Measurements from ENCODE around the gene WNK2.

WNK2 gene

GRCh38 chr9:93164085-93164484, 19.9 kb upstream of the WNK2 start:
- DNase-seq = no peak

GRCh38 chr9:93166699-93167098, 17.2 kb upstream of the WNK2 start:
- no peak for DNase-seq

- no peak for DNase-seq
These were observed 16.8 kb upstream of the WNK2 start for GRCh38 chr9:93167185-93167584.

- DNase-seq = no peak
These were observed 16.1 kb upstream of the WNK2 start for GRCh38 chr9:93167838-93168237.

- DNase-seq = no peak
These were observed 15.4 kb upstream of the WNK2 start for GRCh38 chr9:93168581-93168980.

- DNase-seq = no peak
These were observed 14.5 kb upstream of the WNK2 start for GRCh38 chr9:93169444-93169843.

- no peak for DNase-seq
These were observed 13.4 kb upstream of the WNK2 start for GRCh38 chr9:93170571-93170970.

- no peak for DNase-seq
These were observed 12.5 kb upstream of the WNK2 start for GRCh38 chr9:93171261-93171990.

- DNase-seq = no peak
These were observed 11.1 kb upstream of the WNK2 start for GRCh38 chr9:93172666-93173364.

- DNase-seq = no peak
These were observed 10.4 kb upstream of the WNK2 start for GRCh38 chr9:93173365-93174051.

GRCh38 chr9:93174976-93175375, 9.0 kb upstream of the WNK2 start:
- no peak for DNase-seq

- no peak for DNase-seq
These were observed 6.3 kb upstream of the WNK2 start for GRCh38 chr9:93177676-93178075.

- DNase-seq = no peak
These were observed 4.8 kb upstream of the WNK2 start for GRCh38 chr9:93178851-93179786.

GRCh38 chr9:93180938-93181337, 3.0 kb upstream of the WNK2 start:
- DNase-seq = no peak

- DNase-seq = no peak
These were observed 2.1 kb upstream of the WNK2 start for GRCh38 chr9:93181672-93182435.

GRCh38 chr9:93182572-93182971, 1.4 kb upstream of the WNK2 start:
- no peak for DNase-seq

- no peak for DNase-seq
These were observed 742 bp upstream of the WNK2 start for GRCh38 chr9:93183131-93183662.

GRCh38 chr9:93184432-93185265, 710 bp downstream of the WNK2 start:
- DNase-seq = no peak

GRCh38 chr9:93185266-93186214, 1.6 kb downstream of the WNK2 start:
- DNase-seq = no peak

All from stimulated activated CD4-positive, alpha-beta T cell treated with anti-CD3 and anti-CD28 coated beads, Interleukin-12 subunit alpha, Interleukin-12 subunit beta, amount 100 ng/mL, for 4 hours (primary cell).